Activated CD8-positive, alpha-beta memory T cell treated with anti-CD3 and anti-CD28 coated beads, Interleukin-2, amount 10 ng/mL, durations not matched to agents 7 days and 5 days (primary cell): ENCODE measurements around the gene GRIK2. TPM values are rescaled to one million over a fixed set of nuclear protein-coding genes. Genes with fewer than 3 reads are reported as not detected.
"Not testable (repeated sequence)": the region's sequence is repeated elsewhere in the genome, so short reads cannot be mapped to it uniquely, and the experiment has no call there.

Experiments used
- ATAC-seq: fragments of 150-1000 bp; cut with Tn5 transposase; one replicate; pipeline ENCODE4 v1.10.0; 2021; ENCODE audit warnings: moderate library complexity
- CTCF ChIA-PET: fragments of 350-600 bp; sonication (Branson Sonifier 250); formaldehyde crosslinking; loops from one replicate; lab custom pipeline; 2021; ENCODE audit warnings: antibody characterized with exemption; lab: Charles Lee
- DNase-seq: peaks from one replicate; pipeline ENCODE4 v3.0.0-alpha.2; 2020
- H3K27ac Mint-ChIP-seq: one replicate; pipeline ENCODE4 v1.8.0; 2021; ENCODE audit warnings: mild to moderate bottlenecking, mixed read lengths
- H3K27me3 Mint-ChIP-seq: one replicate; pipeline ENCODE4 v1.8.0; 2021; ENCODE audit warnings: mixed read lengths
- H3K36me3 Mint-ChIP-seq: one replicate; pipeline ENCODE4 v1.8.0; 2021; ENCODE audit warnings: mild to moderate bottlenecking, mixed read lengths
- H3K4me1 Mint-ChIP-seq: one replicate; pipeline ENCODE4 v1.8.0; 2021; ENCODE audit warnings: mixed read lengths
- H3K4me3 Mint-ChIP-seq: one replicate; pipeline ENCODE4 v1.8.0; 2021; ENCODE audit warnings: mild to moderate bottlenecking, moderate library complexity, mixed read lengths
- H3K9me3 Mint-ChIP-seq: one replicate; pipeline ENCODE4 v1.8.0; 2022; ENCODE audit warnings: low read depth, mixed read lengths
- total RNA-seq, 2 experiments: library from RNA; stranded (reverse); gene quantifications; one replicate each; pipeline ENCODE4 v1.2.3, GENCODE V29; 2021

The GRIK2 gene
- total RNA-seq, 2 experiments from 2014 or later = not detected

DNA sequence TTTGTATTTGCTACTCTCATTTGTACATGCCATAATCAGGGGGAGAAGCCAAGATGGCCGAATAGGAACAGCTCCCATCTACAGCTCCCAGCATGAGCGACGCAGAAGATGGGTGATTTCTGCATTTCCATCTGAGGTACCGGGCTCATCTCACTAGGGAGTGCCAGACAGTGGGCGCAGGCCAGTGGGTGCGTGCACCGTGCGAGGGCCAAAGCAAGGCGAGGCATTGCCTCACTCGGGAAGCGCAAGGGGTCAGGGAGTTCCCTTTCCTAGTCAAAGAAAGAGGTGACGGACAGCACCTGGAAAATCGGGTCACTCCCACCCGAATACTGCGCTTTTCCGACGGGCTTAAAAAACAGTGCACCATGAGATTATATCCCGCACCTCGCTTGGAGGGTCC, 694.7 kb downstream of the GRIK2 start:
- CTCF ChIA-PET, H3K27ac Mint-ChIP-seq, H3K27me3 Mint-ChIP-seq, H3K4me3 Mint-ChIP-seq, DNase-seq, H3K4me1 Mint-ChIP-seq, H3K9me3 Mint-ChIP-seq, ATAC-seq, H3K36me3 Mint-ChIP-seq: not testable (repeated sequence)

GRCh38 chr6:102114402-102114801, 720.9 kb downstream of the GRIK2 start:
- no peaks in the 10 kb centered on the region for H3K27me3 Mint-ChIP-seq
- H3K4me3 Mint-ChIP-seq = no peak overlapping the region
- H3K4me1 Mint-ChIP-seq = no peaks in the 10 kb centered on the region
- no peak overlapping the region for H3K27ac Mint-ChIP-seq
- H3K36me3 Mint-ChIP-seq = no peaks in the 10 kb centered on the region
- DNase-seq (no peak), ATAC-seq (no peak)
- CTCF ChIA-PET = no interaction called here
- H3K9me3 Mint-ChIP-seq = no peaks in the 10 kb centered on the region

GRCh38 chr6:102115911-102116310, 722.4 kb downstream of the GRIK2 start:
- H3K4me1 Mint-ChIP-seq = no peaks in the 10 kb centered on the region
- CTCF ChIA-PET = no interaction called here
- H3K27me3 Mint-ChIP-seq = no peaks in the 10 kb centered on the region
- H3K4me3 Mint-ChIP-seq = no peak overlapping the region
- ATAC-seq (no peak), DNase-seq (no peak)
- H3K27ac Mint-ChIP-seq = no peak overlapping the region
- no peaks in the 10 kb centered on the region for H3K36me3 Mint-ChIP-seq
- H3K9me3 Mint-ChIP-seq = no peaks in the 10 kb centered on the region

DNA sequence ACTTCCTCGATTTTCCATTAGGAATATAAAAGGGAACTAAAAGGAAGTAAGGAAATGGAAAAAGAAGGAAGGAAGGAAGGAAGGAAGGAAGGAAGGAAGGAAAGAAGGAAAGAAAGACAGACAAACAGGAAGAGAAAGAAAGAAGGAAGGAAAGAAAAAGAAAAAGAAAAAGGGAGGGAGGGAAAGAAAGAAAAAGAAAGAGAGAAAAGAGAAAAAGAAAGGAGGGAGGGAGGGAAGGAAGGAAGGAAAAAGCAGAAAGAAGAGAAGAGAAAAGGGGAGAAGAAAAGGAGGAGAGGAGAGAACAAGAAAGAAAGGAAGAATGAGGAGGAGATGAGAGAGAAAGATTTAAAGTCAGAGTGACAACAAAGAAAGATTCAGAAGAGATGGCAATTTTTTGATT, 724.5 kb downstream of the GRIK2 start:
- Mint-ChIP-seq H3K4me1 (no peaks in the 10 kb centered on the region), H3K36me3 (no peaks in the 10 kb centered on the region), H3K4me3 (no peak overlapping the region), H3K27me3 (no peaks in the 10 kb centered on the region), H3K9me3 (no peaks in the 10 kb centered on the region), H3K27ac (no peak overlapping the region)
- ATAC-seq (no peak), DNase-seq (no peak)
- CTCF ChIA-PET = no interaction called here
